Stimulated activated CD8-positive, alpha-beta memory T cell treated with anti-CD3 and anti-CD28 coated beads, Interleukin-4, amount 100 ng/mL, for 1 hour (primary cell): ENCODE measurements around the gene ABCA12.
"Not testable (repeated sequence)": the region's sequence is repeated elsewhere in the genome, so short reads cannot be mapped to it uniquely, and the experiment has no call there.

ENCODE experiments used
- DNase-seq, 2 donors: peaks; one replicate each; pipeline ENCODE4 v3.0.0-alpha.2; 2020; ENCODE audit warnings: low read depth in 2 of 2, low spot score in 1 of 2

The ABCA12 gene, protein sequence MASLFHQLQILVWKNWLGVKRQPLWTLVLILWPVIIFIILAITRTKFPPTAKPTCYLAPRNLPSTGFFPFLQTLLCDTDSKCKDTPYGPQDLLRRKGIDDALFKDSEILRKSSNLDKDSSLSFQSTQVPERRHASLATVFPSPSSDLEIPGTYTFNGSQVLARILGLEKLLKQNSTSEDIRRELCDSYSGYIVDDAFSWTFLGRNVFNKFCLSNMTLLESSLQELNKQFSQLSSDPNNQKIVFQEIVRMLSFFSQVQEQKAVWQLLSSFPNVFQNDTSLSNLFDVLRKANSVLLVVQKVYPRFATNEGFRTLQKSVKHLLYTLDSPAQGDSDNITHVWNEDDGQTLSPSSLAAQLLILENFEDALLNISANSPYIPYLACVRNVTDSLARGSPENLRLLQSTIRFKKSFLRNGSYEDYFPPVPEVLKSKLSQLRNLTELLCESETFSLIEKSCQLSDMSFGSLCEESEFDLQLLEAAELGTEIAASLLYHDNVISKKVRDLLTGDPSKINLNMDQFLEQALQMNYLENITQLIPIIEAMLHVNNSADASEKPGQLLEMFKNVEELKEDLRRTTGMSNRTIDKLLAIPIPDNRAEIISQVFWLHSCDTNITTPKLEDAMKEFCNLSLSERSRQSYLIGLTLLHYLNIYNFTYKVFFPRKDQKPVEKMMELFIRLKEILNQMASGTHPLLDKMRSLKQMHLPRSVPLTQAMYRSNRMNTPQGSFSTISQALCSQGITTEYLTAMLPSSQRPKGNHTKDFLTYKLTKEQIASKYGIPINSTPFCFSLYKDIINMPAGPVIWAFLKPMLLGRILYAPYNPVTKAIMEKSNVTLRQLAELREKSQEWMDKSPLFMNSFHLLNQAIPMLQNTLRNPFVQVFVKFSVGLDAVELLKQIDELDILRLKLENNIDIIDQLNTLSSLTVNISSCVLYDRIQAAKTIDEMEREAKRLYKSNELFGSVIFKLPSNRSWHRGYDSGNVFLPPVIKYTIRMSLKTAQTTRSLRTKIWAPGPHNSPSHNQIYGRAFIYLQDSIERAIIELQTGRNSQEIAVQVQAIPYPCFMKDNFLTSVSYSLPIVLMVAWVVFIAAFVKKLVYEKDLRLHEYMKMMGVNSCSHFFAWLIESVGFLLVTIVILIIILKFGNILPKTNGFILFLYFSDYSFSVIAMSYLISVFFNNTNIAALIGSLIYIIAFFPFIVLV (N-terminal part only)

DNA sequence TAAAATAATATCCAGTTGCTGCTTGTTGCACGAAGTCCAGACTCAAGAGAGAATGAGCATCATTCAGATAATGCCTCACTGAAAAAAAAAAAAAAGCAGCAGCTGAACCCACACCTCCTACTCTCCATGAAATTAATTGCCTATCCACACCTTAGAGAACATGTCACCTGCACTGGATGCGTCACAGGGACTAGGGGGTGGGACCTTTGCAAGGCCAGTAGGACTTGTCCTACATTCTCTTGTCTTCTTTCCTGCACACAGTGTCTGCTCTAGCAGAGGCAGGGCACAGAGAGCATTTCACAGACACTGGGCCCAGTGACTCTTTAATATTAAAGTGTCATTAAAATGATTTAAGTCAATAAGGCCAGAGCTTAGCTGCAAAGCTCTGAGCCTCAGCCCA lies at the start of gene ABCA12:
Gene ABCA12 (minus strand): TSS at position 148 of the 400 bp plus-strand sequence. CDS start 418 bp downstream, outside the sequence.
- DNase-seq, result no peak

DNA sequence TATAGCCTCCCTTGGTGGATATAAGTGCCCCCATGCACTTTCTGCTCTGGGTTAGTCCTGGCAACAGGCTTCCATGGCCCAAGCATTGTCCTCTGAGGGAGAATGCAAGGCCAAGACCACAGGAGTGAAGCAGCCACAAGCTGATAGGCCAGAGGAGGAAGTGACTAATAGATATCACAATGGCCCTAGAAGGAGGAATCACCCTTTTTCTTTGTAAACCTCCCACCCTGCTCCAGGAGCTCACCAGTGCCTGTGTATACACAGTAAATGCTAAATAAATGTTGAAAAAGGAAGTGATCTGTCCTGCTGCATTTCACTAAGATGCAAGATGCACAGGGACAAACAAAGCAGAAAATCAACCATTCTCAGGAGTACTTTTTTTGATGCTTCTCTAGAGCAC lies 49.7 kb upstream of the ABCA12 start:
- DNase-seq, result no peak

DNA sequence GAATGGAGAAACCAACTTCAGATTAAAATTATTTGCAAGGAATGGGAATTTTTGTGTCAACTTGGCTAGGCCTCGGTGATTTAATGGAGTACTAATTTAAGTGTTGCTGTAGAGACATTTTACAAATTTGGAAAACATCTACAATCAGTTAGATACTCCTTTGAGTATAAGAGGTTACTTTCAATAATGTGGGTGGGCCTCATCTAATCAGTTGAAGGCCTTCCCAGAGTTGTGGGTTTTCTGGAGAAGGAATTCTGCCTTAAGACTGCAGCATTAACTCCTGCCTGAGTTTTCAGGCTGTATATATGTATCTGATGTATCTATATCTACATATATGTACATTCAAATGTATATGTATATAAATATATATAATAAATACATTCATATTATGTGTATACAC lies 47.6 kb upstream of the ABCA12 start:
- no peak for DNase-seq

DNA sequence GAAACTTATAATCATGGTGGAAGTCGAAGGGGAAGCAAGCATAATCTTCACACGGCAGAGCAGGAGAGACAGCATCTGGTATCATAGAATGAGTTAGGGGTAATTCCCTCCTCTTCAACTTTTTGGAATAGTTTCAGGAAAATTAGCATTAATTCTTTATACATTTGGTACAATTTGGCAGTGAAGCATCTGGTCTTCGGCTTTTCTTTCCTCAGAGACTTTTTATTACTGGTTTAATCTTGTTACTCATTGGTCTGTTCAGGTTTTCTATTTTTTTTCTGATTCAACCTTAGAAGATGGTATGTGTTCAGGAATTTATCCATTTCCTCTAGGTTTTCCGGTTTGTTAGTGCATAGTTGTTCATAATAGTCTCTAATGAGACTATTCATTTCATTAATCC lies 39.7 kb upstream of the ABCA12 start:
- DNase-seq, result no peak

DNA sequence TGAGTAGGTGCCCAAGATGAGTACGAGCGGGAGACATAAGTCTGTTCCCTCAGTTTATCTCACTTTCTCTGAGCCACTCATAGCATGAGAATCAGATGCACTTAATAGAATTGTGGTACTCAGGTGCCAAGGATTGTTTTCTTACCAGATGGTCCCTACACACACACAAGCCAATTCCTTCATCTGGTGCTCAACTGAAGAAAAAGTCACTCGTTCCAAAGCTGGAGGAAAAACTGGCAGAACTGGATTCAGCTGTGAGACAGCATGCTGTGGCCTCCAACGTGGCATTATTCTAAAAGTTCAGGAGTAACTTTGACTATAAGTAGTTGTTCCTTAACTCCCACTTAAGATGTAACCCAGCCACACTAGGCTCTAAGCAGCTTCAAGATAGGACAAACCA lies 33.4 kb upstream of the ABCA12 start:
- DNase-seq, result no peak

DNA sequence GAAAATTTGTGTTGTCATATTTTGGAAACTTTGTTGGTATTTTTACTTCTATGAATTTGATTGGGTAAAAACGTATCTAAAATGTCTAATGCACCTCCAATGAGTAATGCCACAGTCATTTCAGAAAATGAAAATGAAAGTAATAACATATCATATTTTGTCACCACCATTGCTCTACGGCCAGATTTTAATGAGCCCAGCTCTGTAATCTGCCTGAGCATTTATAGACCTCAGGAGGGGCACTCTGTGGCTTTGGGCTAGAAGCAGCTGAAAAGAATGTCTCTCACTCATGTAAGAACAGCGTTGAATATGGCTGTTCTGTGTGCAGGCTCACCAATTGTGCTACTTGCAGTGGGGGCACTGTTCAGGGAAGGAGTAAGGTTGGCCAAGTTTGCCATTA lies 32.7 kb upstream of the ABCA12 start:
- no peak for DNase-seq

DNA sequence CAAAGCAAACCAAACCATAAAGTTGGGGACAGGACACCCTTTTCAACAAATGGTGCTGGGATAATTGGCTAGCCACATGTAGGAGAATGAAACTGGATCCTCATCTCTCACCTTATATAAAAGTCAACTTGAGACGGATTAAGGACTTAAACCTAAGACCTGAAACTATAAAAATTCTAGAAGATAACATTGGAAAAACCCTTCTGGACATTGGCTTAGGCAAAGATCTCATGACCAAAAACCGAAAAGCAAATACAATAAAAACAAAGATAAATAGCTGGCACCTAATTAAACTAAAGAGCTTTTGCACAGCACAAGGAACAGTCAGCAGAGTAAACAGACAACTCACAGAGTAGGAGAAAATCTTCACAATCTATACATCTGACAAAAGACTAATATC lies 28.1 kb upstream of the ABCA12 start:
- not testable (repeated sequence) for DNase-seq

DNA sequence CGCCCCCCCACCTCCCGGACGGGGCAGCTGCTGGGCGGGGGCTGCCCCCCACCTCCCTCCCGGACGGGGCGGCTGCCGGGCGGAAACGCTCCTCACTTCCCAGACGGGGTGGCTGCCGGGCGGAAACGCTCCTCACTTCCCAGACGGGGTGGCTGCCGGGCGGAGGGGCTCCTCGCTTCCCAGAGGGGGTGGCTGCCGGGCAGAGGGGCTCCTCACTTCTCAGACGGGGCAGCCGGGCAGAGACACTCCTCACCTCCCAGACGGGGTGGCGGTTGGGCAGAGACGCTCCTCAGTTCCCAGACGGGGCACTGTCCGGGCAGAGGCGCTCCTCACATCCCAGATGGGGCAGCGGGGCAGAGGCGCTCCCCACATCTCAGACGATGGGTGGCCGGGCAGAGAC lies 24.9 kb upstream of the ABCA12 start:
- DNase-seq, result not testable (repeated sequence)

DNA sequence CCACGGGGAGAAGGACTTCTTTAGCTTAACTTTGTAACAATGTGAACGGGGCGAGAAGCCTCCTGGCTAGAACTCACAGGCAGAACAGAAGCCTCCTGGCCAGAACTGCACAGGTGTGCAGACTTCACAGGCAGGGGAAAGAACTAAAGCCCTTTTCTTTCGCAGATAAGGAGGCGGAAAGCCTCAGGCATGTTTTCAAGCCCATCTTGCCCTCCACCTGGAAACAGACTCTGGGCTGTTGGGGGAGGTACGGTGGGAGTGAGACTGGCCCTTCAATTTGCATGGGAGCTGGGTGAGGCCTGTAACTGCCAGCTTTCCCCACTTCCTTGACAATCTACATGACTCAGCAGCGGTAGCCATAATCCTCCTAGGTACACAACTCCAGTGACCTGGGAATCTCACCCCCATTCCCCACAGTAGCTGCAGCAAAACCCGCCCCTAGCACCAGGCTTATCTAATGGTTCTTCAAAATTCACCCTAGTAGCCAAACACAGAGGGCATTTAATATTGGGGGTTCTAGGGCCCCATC lies 22.9 kb upstream of the ABCA12 start:
- no peak for DNase-seq

DNA sequence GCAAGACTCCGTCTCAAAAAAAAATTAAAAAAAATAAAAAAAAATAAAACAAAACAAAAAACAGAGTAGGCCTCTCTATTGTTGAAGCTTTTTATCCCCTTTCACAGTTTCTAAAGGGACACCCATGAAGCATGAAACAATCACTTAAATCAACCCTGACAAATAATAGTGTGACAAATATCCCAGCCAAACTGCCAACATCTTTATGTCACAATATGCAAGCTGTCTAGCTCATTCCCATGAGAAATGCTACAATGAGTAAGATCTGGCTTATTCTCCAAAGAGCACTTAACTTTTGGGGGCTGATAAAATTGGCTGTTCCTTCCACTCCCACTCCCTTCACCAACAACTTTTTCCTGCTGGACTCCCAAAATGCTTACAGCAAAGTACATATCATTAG lies 21.7 kb upstream of the ABCA12 start:
- DNase-seq, result no peak

DNA sequence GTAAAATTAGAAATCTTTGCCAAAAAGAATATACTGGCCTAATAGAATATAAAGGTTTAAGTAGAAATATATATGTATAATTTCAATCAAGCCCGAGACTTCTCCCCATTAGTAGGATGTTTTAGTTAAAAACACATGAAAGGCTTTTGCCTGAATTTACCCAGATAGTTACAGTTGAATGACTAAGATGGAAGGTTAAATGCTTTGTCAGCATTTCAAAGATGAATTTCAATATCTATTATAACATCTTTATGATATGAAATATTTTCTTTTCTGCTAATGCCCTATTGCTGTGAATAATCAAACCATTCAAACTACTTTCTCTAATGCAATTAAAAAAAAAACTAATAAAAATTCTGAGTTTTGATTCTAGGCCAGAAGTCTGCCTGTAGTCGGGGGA lies 18.0 kb upstream of the ABCA12 start:
- DNase-seq, result no peak

DNA sequence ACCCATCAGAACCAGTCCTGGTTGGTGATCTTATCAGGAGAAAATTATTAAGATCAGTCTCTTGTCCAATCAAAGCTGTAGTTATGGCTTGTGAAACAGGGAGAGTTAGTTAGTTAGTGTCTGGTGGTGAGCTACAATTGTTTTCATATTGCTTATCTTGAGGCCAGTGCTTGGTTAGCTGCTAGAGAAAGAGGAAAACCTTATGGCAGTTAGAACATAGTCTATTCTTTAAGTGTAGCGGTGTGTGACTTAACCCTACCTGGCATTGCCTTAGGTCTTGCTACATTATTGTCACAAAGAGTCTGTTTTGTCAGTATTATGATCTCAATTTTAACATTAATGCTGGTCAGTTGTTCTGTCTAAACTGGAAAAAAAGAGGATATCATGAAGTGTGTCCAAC lies 11.5 kb upstream of the ABCA12 start:
- no peak for DNase-seq

DNA sequence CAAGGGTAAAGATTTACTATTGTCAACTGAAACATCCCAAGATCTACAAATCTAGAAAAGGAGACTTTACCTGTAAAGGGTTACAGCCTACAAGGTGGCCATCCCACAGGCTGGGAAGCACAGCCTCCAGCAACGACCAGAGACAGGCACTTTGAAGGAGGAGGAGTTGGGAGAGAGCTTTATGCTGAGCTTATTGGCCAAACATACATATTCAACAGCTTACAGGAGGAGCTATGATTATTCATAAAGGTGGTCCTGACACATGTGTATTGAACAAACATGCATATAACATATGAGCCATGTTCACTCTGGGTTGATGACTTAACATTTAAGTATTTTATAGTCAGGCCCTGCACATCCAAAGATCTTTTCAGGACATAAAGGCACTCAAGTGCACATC lies 11.1 kb upstream of the ABCA12 start:
- no peak for DNase-seq

DNA sequence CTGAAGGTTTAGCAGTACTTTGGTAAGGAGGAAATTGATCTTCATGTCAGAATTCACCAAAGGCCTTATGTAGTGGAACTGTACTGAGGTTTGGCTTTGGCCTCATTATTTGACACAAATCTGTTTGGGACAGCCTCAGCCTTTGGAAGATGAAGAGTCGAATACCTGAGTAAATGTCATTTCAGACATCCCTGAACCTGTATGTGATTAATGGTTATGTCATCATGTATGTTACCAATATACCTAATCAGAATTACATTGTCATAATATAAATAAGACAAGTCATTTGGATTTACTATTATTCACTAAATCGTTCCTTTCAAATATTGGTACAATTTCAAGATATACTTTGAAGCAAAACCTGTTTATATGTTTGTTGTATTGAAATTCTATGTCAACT lies 10.6 kb upstream of the ABCA12 start:
- no peak for DNase-seq

DNA sequence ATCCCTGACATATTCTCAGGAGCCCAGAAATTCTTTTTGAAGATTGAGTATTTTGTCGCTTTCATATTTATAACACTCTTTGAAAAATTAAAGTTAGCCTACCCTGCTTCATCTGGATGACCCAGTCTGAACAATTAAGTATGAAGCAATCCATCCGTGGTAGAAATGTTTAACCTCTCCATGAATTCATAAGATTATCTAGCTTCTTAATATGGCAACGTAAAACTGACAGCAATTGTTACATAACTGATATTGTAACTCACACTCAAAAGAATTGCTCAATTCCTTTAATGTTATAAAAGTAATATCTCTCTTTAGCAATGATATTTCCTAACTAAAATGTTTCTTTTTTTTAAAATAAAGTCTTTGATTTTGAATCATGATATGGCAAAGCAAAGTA lies 7.2 kb upstream of the ABCA12 start:
- DNase-seq, result no peak

DNA sequence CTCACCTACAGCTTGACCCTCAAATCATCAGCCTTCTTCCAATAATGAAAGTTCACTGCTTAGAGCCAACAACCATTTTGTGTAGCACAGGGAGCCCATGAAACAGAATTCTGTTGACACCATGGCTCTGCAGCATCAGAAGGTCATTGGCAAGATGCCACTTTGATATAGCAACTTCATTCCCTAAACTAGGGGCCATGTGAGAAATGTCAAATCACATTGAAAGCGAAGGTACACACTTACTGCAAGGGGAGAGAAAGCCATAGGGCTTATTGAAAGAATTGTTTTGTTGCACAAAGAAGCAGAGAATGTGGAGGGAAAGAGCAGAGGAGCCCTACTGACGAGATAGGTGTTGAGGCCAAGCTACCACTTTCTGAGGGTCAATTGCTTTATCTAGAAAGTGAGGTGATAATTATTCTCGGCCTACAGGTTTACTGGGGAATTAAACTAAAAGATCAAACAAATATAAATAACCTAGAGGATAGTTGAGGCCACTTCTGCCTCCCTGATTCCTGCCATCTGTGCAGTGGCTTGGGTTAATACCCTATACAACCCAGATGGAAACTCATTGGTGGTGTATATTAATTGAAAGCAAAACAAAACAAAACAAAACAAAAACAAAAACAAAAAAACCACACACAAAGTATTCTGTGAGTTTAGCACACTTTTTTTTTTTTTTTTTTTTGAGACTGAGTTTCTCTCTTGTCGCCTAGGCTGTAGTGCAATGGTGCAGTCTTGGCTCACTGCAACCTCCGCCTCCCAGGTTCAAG lies 5.9 kb upstream of the ABCA12 start:
- no peak for DNase-seq

DNA sequence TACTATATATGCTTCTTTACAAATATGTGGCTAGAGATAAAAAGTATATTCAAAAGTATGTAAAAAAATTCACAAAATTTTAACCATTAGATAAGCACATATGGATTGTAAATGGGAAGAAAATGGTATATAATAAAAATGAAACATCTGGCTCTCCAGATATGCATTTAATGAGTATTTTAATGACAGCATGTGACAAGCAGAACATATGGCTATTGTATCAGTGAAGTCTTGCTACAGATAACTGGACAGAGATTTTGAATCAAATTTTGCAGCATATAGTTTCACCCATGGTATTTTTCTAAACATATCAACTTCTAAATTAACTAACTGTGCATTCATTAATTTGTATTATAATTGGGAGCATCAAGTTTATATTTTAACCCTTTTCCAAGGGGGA lies 5.0 kb upstream of the ABCA12 start:
- no peak for DNase-seq

DNA sequence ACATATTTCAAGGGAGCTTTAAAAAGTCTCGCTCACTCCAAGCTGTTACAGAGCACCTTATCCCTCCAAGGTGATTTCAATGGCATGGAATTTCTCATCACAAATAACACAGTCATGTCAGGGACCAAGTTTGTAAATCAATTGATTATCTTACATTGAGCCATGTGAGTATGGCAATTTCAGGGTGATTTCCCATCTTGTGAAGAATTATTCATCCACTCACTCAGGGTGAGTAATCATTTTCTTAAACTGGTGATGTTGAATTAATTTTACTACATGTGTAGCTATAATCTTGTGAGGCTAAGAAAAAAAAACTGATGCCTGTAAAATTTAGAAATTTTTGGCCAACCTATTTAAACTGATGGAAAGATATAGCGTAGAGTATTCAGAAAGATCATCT lies 3.3 kb upstream of the ABCA12 start:
- no peak for DNase-seq

DNA sequence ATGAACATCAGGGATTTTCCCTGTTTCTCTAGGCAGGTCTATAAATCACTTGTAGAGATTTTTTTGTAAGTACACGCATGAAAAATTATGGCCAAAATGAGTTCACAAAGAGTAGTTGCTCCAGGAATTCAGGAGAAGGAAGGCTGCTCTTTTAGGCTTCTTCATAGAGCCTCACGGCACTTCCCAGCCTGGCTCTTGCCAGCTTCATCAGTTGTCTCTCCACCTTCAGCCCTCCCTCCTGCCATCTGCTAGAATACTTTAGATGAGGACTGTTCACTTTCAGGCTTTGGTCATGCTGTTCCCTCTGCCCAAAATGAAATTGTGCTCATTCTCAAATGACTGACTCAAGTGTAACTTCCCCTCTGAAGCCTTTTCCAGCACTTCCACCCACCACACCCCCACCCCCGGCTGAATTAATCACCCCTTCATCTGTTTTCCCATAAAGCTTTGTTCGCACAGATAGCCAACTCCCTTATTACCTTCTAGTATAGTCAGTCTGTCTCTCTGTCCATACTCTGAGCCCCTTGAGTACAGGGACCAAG lies 1.8 kb upstream of the ABCA12 start:
- no peak for DNase-seq

DNA sequence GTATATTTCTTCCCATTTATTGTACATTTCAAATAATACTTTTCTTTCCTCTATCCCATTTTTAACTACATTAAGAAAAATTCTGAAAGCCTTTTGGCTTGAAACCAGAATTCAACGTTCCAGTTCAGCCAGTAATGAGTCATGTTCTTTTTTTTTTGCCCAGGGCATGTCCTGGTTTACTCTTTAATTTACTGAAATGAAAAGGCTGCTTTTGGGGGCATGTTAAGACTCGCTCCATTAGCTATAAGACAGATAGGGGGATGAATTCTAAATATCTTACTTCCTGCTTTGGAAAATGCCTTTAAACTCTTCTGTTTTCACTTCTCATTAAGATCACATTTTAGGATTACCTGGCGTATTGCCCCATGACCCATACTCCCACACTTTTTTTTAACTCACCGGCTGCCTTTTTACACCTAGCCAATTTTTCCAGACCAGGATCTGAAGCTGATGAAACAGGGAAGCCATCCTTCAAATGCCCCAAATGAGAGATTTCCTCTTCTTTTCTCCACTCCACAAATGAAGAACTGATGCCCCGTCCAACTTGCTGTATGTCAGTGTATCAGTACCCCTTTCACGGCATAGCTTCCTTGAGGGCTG lies 585 bp downstream of the ABCA12 start:
- DNase-seq, result no peak
